Neural progenitor cell (in vitro differentiated cells): ENCODE measurements around the gene TRPM6. TPM values are rescaled to one million over a fixed set of nuclear protein-coding genes. Genes with fewer than 3 reads are reported as not detected.
"Not testable (repeated sequence)": the region's sequence is repeated elsewhere in the genome, so short reads cannot be mapped to it uniquely, and the experiment has no call there.

Experiments
- DNase-seq: peaks from one replicate; pipeline ENCODE4 v3.0.0-alpha.2; 2016; ENCODE audit warnings: low spot score
- H2AFZ ChIP-seq: fragments of 200-600 bp; sonication (generic); replicated peaks from 2 replicates; pipeline ENCODE4 v1.6.1; 2016; ENCODE audit warnings: antibody characterized with exemption
- H3F3A ChIP-seq: fragments of 200-600 bp; sonication (generic); 2 replicates; pipeline ENCODE4 v1.6.1; 2016; ENCODE audit warnings: antibody characterized with exemption, low read depth
- H3K27ac ChIP-seq: fragments of 200-600 bp; sonication (generic); 2 replicates; pipeline ENCODE4 v1.5.1; 2016; ENCODE audit warnings: mild to moderate bottlenecking
- H3K27me3 ChIP-seq: fragments of 200-600 bp; sonication (generic); 2 replicates; pipeline ENCODE4 v1.6.1; 2016; ENCODE audit warnings: mild to moderate bottlenecking, moderate library complexity
- H3K36me3 ChIP-seq: fragments of 200-600 bp; sonication (generic); 2 replicates; pipeline ENCODE4 v1.5.1; 2016
- H3K4me1 ChIP-seq: fragments of 200-600 bp; sonication (generic); 2 replicates; pipeline ENCODE4 v1.6.1; 2016; ENCODE audit warnings: mixed run types
- H3K4me2 ChIP-seq: fragments of 200-600 bp; sonication (generic); 2 replicates; pipeline ENCODE4 v1.6.1; 2016
- H3K4me3 ChIP-seq: fragments of 200-600 bp; sonication (generic); 2 replicates; pipeline ENCODE4 v1.5.1; 2016
- H3K79me2 ChIP-seq: fragments of 200-600 bp; sonication (generic); 2 replicates; pipeline ENCODE4 v1.6.1; 2016; ENCODE audit warnings: low read depth
- H3K9ac ChIP-seq: fragments of 200-600 bp; sonication (generic); 2 replicates; pipeline ENCODE4 v1.6.1; 2016
- H3K9me3 ChIP-seq: fragments of 200-600 bp; sonication (generic); 2 replicates; pipeline ENCODE4 v1.5.1; 2016; ENCODE audit warnings: low read depth
- H4K20me1 ChIP-seq: fragments of 200-600 bp; sonication (generic); 2 replicates; pipeline ENCODE4 v1.6.1; 2016; ENCODE audit warnings: low read depth
- H3K27ac Mint-ChIP-seq: 3 replicates; pipeline ENCODE4 v1.8.0; 2021; ENCODE audit warnings: mixed read lengths
- H3K27me3 Mint-ChIP-seq: 2 replicates; pipeline ENCODE4 v1.8.0; 2022; ENCODE audit warnings: low read depth, mild to moderate bottlenecking, inconsistent platforms, moderate library complexity, mixed read lengths; ENCODE audit not compliant: insufficient read depth
- H3K36me3 Mint-ChIP-seq: 3 replicates; pipeline ENCODE4 v1.8.0; 2021; ENCODE audit warnings: mixed read lengths
- H3K4me1 Mint-ChIP-seq: 3 replicates; pipeline ENCODE4 v1.8.0; 2021; ENCODE audit warnings: mixed read lengths
- H3K4me3 Mint-ChIP-seq: 3 replicates; pipeline ENCODE4 v1.8.0; 2021; ENCODE audit warnings: mild to moderate bottlenecking, moderate library complexity, mixed read lengths
- H3K9me3 Mint-ChIP-seq: 3 replicates; pipeline ENCODE4 v1.8.0; 2020; ENCODE audit warnings: mixed read lengths
- CTCF ChIP-seq: fragments of 200-600 bp; sonication (generic); IDR thresholded peaks from 2 replicates; pipeline ENCODE4 v1.5.1; 2017; ENCODE audit warnings: antibody characterized with exemption, mild to moderate bottlenecking
- EZH2 ChIP-seq: fragments of 200-600 bp; sonication (generic); IDR thresholded peaks from 2 replicates; pipeline ENCODE4 v1.6.1; 2017; ENCODE audit warnings: antibody characterized with exemption, mild to moderate bottlenecking, moderate library complexity
- EZH2phosphoT487 ChIP-seq: fragments of 200-600 bp; sonication (generic); IDR thresholded peaks from 2 replicates; pipeline ENCODE4 v1.6.1; 2017; ENCODE audit warnings: antibody characterized with exemption
- total RNA-seq: library from RNA; depleted of rRNA; stranded (reverse); fragments of >200 nt; gene quantifications from 2 replicates; pipeline ENCODE4 v1.2.3, GENCODE V29; 2015; ENCODE audit warnings: low replicate concordance

Gene TRPM6
- total RNA-seq, 1 donor from 2014 or later: not detected

GRCh38 chr9:74865177-74865576 is 22.5 kb downstream of the TRPM6 start:
- H3K4me1 Mint-ChIP-seq: no peaks in the 10 kb centered on the region

GRCh38 chr9:74861773-74862474 is 25.8 kb downstream of the TRPM6 start:
- H3K9me3 Mint-ChIP-seq: no peaks in the 10 kb centered on the region
- no peaks in the 10 kb centered on the region for H3K4me1 Mint-ChIP-seq
- no peak overlapping the region for H3K4me3 Mint-ChIP-seq
- no peaks in the 10 kb centered on the region for H3K4me1 ChIP-seq
- H3K27ac Mint-ChIP-seq: no peak overlapping the region
- no peaks in the 10 kb centered on the region for H3K36me3 Mint-ChIP-seq
- no peak overlapping the region for H3K9ac ChIP-seq
- no peak overlapping the region for H3K4me3 ChIP-seq
- no peak overlapping the region for H3K4me2 ChIP-seq
- no peaks in the 10 kb centered on the region for H3K27me3 Mint-ChIP-seq
- H3K36me3 ChIP-seq: no peaks in the 10 kb centered on the region
- no peak for DNase-seq
- peak overlapping the region; percentile 57 for H2AFZ ChIP-seq
- no peak for TF ChIP-seq CTCF
- TF ChIP-seq EZH2: no peak
- no peak for TF ChIP-seq EZH2phosphoT487
- H3K27me3 ChIP-seq: no peaks in the 10 kb centered on the region
- no peak overlapping the region for H3K27ac ChIP-seq
- H3K79me2 ChIP-seq: no peaks in the 10 kb centered on the region
- no peaks in the 10 kb centered on the region for H3F3A ChIP-seq
- no peaks in the 10 kb centered on the region for H4K20me1 ChIP-seq
- H3K9me3 ChIP-seq: no peaks in the 10 kb centered on the region

More at GRCh38 chr9:74865177-74865576, 22.5 kb downstream of the TRPM6 start:
- Histone ChIP-seq H3K9ac (no peak overlapping the region), H3K4me3 (no peak overlapping the region), H3K79me2 (no peaks in the 10 kb centered on the region), H3K27ac (no peak overlapping the region), H3K4me2 (no peak overlapping the region), H3K4me1 (no peaks in the 10 kb centered on the region), H3F3A (no peaks in the 10 kb centered on the region), H3K27me3 (no peaks in the 10 kb centered on the region), H3K9me3 (no peaks in the 10 kb centered on the region), H2AFZ (no peak overlapping the region), H4K20me1 (no peaks in the 10 kb centered on the region), H3K36me3 (no peaks in the 10 kb centered on the region)
- no peak overlapping the region for H3K4me3 Mint-ChIP-seq
- no peak for DNase-seq
- H3K27ac Mint-ChIP-seq: no peak overlapping the region
- H3K27me3 Mint-ChIP-seq: no peaks in the 10 kb centered on the region
- no peaks in the 10 kb centered on the region for H3K36me3 Mint-ChIP-seq
- no peaks in the 10 kb centered on the region for H3K9me3 Mint-ChIP-seq
- TF ChIP-seq EZH2 (no peak), CTCF (no peak), EZH2phosphoT487 (no peak)

- Histone ChIP-seq H3K4me2 (no peak overlapping the region), H3K4me3 (no peak overlapping the region), H3K4me1 (no peaks in the 10 kb centered on the region), H3K27ac (no peak overlapping the region), H3F3A (no peaks in the 10 kb centered on the region), H3K79me2 (no peaks in the 10 kb centered on the region), H4K20me1 (no peaks in the 10 kb centered on the region), H3K27me3 (no peaks in the 10 kb centered on the region), H3K36me3 (no peaks in the 10 kb centered on the region), H2AFZ (no peak overlapping the region), H3K9me3 (no peaks in the 10 kb centered on the region), H3K9ac (no peak overlapping the region)
- H3K27ac Mint-ChIP-seq: no peak overlapping the region
- no peaks in the 10 kb centered on the region for H3K36me3 Mint-ChIP-seq
- H3K9me3 Mint-ChIP-seq: no peaks in the 10 kb centered on the region
- H3K4me1 Mint-ChIP-seq: no peaks in the 10 kb centered on the region
- no peaks in the 10 kb centered on the region for H3K27me3 Mint-ChIP-seq
- DNase-seq: no peak
- TF ChIP-seq EZH2 (no peak), CTCF (no peak), EZH2phosphoT487 (no peak)
- no peak overlapping the region for H3K4me3 Mint-ChIP-seq
These were observed 26.6 kb downstream of the TRPM6 start for GRCh38 chr9:74861071-74861470.

- not testable (repeated sequence) for H2AFZ ChIP-seq, H3F3A ChIP-seq, H3K27ac Mint-ChIP-seq, H3K4me2 ChIP-seq, H4K20me1 ChIP-seq, H3K79me2 ChIP-seq, H3K4me1 Mint-ChIP-seq, H3K4me3 ChIP-seq, H3K27me3 ChIP-seq, H3K4me3 Mint-ChIP-seq, H3K9ac ChIP-seq, H3K9me3 Mint-ChIP-seq, H3K9me3 ChIP-seq, H3K36me3 Mint-ChIP-seq, H3K36me3 ChIP-seq, H3K27ac ChIP-seq, H3K4me1 ChIP-seq, DNase-seq, H3K27me3 Mint-ChIP-seq
These were observed 27.5 kb downstream of the TRPM6 start for GRCh38 chr9:74860247-74860646.
